SK-N-SH (cell line): ENCODE data around the gene CDSN. TPM values are rescaled to one million over a fixed set of nuclear protein-coding genes. Genes with fewer than 3 reads are reported as not detected.

ENCODE experiments used
- CTCF ChIA-PET: fragments of 300-600, 350-600 bp; formaldehyde crosslinking; extraction: SDS; loops from one replicate; lab custom pipeline; 2021; lab: Yijun Ruan, JAX
- POLR2A ChIA-PET: fragments of 350-600 bp; sonication (Branson Sonifier 250); formaldehyde crosslinking; extraction: SDS; loops from one replicate; lab custom pipeline; 2020; ENCODE audit warnings: antibody characterized with exemption, inconsistent platforms; lab: Yijun Ruan, JAX
- DNase-seq: peaks from one replicate; pipeline ENCODE4 v3.0.0; 2012
- H2AFZ ChIP-seq: fragments of 200-600 bp; sonication (generic); 2 replicates; pipeline ENCODE4 v1.8.1; 2016; ENCODE audit warnings: antibody characterized with exemption, mild to moderate bottlenecking, low read depth
- H3F3A ChIP-seq: fragments of 200-600 bp; sonication (generic); replicated peaks from 2 replicates; pipeline ENCODE3; 2016; ENCODE audit warnings: antibody characterized with exemption, mild to moderate bottlenecking; ENCODE audit not compliant: insufficient read depth
- H3K27ac ChIP-seq, 2 experiments: fragments of 200-500 bp in 1 of 2; fragments of 200-600 bp in 1 of 2; sonication (Bioruptor generic) in 1 of 2; sonication (generic), shearing (Covaris generic) in 1 of 2; 2 replicates each; pipeline versions ENCODE4 v1.5.1 to v1.6.1; 2014 to 2016; ENCODE audit warnings: low read depth in 2 of 2, inconsistent platforms in 1 of 2, low read length in 1 of 2, mild to moderate bottlenecking in 1 of 2, mixed read lengths in 1 of 2
- H3K27me3 ChIP-seq: fragments of 200-600 bp; sonication (generic), shearing (Covaris generic); 2 replicates; pipeline ENCODE4 v1.6.1; 2016; ENCODE audit warnings: mixed run types; ENCODE audit not compliant: insufficient read depth
- H3K36me3 ChIP-seq, 2 experiments: fragments of 200-500 bp in 1 of 2; fragments of 200-600 bp in 1 of 2; sonication (Bioruptor generic) in 1 of 2; sonication (generic) in 1 of 2; replicated peaks in 1 of 2; 2 replicates each; pipeline versions ENCODE3 to v1.5.1; 2014 to 2016; ENCODE audit warnings: low read length in 1 of 2, mild to moderate bottlenecking in 1 of 2; ENCODE audit not compliant: insufficient read depth in 2 of 2, control insufficient read depth in 1 of 2
- H3K4me1 ChIP-seq, 2 experiments: fragments of 200-500 bp in 1 of 2; fragments of 200-600 bp in 1 of 2; sonication (Bioruptor generic) in 1 of 2; sonication (generic), shearing (Covaris generic) in 1 of 2; 2 replicates each; pipeline versions ENCODE4 v1.5.1 to v1.6.1; 2014 to 2016; ENCODE audit warnings: low read depth in 1 of 2, low read length in 1 of 2, mixed run types in 1 of 2; ENCODE audit not compliant: insufficient read depth in 2 of 2, control insufficient read depth in 1 of 2
- H3K4me2 ChIP-seq: fragments of 200-600 bp; sonication (generic), shearing (Covaris generic); 2 replicates; pipeline ENCODE4 v1.6.1; 2017; ENCODE audit warnings: mixed run types
- H3K4me3 ChIP-seq, 2 experiments: fragments of 200-500 bp in 1 of 2; fragments of 200-600 bp in 1 of 2; sonication (Bioruptor generic) in 1 of 2; sonication (generic), shearing (Covaris generic) in 1 of 2; 2 replicates each; pipeline versions ENCODE4 v1.5.1 to v1.8.1; 2014 to 2016; ENCODE audit warnings: low read depth in 2 of 2, inconsistent platforms in 1 of 2, low read length in 1 of 2, mild to moderate bottlenecking in 1 of 2, mixed read lengths in 1 of 2, moderate library complexity in 1 of 2
- H3K79me2 ChIP-seq: fragments of 200-600 bp; sonication (generic); 2 replicates; pipeline ENCODE4 v1.8.1; 2017; ENCODE audit warnings: mild to moderate bottlenecking; ENCODE audit not compliant: insufficient read depth
- H3K9ac ChIP-seq: fragments of 200-600 bp; sonication (generic); 2 replicates; pipeline ENCODE4 v1.6.1; 2017; ENCODE audit warnings: mixed run types
- H3K9me2 ChIP-seq: fragments of 200-600 bp; sonication (generic); 2 replicates; pipeline ENCODE4 v1.6.1; 2017; ENCODE audit warnings: mixed run types
- H3K9me3 ChIP-seq: fragments of 200-600 bp; sonication (generic); 2 replicates; pipeline ENCODE4 v1.6.1; 2017; ENCODE audit warnings: mixed run types, mild to moderate bottlenecking, moderate library complexity
- H4K20me1 ChIP-seq: fragments of 200-600 bp; sonication (generic); 2 replicates; pipeline ENCODE4 v1.6.1; 2017; ENCODE audit warnings: mild to moderate bottlenecking, mixed run types; ENCODE audit not compliant: insufficient read depth
- CHD2 ChIP-seq: fragments of 150-350 bp; IDR thresholded peaks from 2 replicates; pipeline ENCODE4 v1.6.1; 2018; ENCODE audit warnings: low read length; ENCODE audit not compliant: partially characterized antibody
- FOXJ3 ChIP-seq: sonication (generic); formaldehyde crosslinking; IDR thresholded peaks from 2 replicates; pipeline ENCODE4 v1.5.1; 2020; ENCODE audit warnings: mild to moderate bottlenecking, missing genetic modification reagents
- GABPA ChIP-seq: IDR thresholded peaks from 2 replicates; pipeline ENCODE4 v1.4.0; 2012; ENCODE audit warnings: low read depth, mild to moderate bottlenecking
- NFIC ChIP-seq: IDR thresholded peaks from 2 replicates; pipeline ENCODE4 v1.4.0; 2012; ENCODE audit warnings: borderline replicate concordance
- NRF1 ChIP-seq: IDR thresholded peaks from 2 replicates; pipeline ENCODE4 v1.6.1; 2012; ENCODE audit warnings: low read depth, mild to moderate bottlenecking, low read length
- SMC3 ChIP-seq: IDR thresholded peaks from 2 replicates; pipeline ENCODE4 v1.6.1; 2012; ENCODE audit warnings: low read depth, low read length, improper control_type of control experiment
- TEAD4 ChIP-seq: IDR thresholded peaks from 2 replicates; pipeline ENCODE4 v1.4.0; 2012; ENCODE audit warnings: mild to moderate bottlenecking, borderline replicate concordance; ENCODE audit not compliant: insufficient read depth
- YY1 ChIP-seq: IDR thresholded peaks from 2 replicates; pipeline ENCODE4 v1.4.0; 2012; ENCODE audit warnings: low read depth, mild to moderate bottlenecking
- WGBS: methylation state at CpG from one replicate; pipeline ENCODE4 v1.1.6; 2017; ENCODE audit warnings: low lambda C conversion rate; 5-methylcytosine and 5-hydroxymethylcytosine counted together
- polyA plus RNA-seq, 3 experiments: library from polyadenylated mRNA; depleted of rRNA; stranded (reverse); fragments of >200 nt; gene quantifications; 2 replicates each; pipeline ENCODE4 v1.2.3, GENCODE V29; 2012
- TF ChIP-seq, protein P1 (sequence below): fragments of 150-350 bp; IDR thresholded peaks from 2 replicates; pipeline ENCODE4 v1.6.1; 2017; ENCODE audit warnings: antibody characterized with exemption, low read length, low read depth, borderline replicate concordance
- TF ChIP-seq, protein P2 (sequence below): IDR thresholded peaks from 2 replicates; pipeline ENCODE4 v1.6.1; 2012; ENCODE audit warnings: mild to moderate bottlenecking, low read depth, low read length, moderate library complexity
- TF ChIP-seq, protein P3 (sequence below): fragments of 150-350 bp; IDR thresholded peaks from 2 replicates; pipeline ENCODE4 v1.6.1; 2016; ENCODE audit warnings: mild to moderate bottlenecking, low read depth, low read length
- TF ChIP-seq, protein P4 (sequence below): IDR thresholded peaks from 2 replicates; pipeline ENCODE4; 2012
- TF ChIP-seq, protein P5 (sequence below): IDR thresholded peaks from 2 replicates; pipeline ENCODE4 v1.4.0; 2012; ENCODE audit warnings: low read depth
- TF ChIP-seq, protein P6 (sequence below): IDR thresholded peaks from 2 replicates; pipeline ENCODE4 v1.4.0; 2012; ENCODE audit warnings: low read depth, borderline replicate concordance

CDSN gene, protein sequence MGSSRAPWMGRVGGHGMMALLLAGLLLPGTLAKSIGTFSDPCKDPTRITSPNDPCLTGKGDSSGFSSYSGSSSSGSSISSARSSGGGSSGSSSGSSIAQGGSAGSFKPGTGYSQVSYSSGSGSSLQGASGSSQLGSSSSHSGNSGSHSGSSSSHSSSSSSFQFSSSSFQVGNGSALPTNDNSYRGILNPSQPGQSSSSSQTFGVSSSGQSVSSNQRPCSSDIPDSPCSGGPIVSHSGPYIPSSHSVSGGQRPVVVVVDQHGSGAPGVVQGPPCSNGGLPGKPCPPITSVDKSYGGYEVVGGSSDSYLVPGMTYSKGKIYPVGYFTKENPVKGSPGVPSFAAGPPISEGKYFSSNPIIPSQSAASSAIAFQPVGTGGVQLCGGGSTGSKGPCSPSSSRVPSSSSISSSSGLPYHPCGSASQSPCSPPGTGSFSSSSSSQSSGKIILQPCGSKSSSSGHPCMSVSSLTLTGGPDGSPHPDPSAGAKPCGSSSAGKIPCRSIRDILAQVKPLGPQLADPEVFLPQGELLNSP
- polyA plus RNA-seq (2012; rRNA removed): 0.02 TPM in 1 of 2 replicates, not detected in the other
- polyA plus RNA-seq (2012; cell fraction: cytosol; rRNA removed): not detected in 2 replicates
- not detected in 2 replicates for polyA plus RNA-seq (2012; cell fraction: nucleus; rRNA removed)

DNA sequence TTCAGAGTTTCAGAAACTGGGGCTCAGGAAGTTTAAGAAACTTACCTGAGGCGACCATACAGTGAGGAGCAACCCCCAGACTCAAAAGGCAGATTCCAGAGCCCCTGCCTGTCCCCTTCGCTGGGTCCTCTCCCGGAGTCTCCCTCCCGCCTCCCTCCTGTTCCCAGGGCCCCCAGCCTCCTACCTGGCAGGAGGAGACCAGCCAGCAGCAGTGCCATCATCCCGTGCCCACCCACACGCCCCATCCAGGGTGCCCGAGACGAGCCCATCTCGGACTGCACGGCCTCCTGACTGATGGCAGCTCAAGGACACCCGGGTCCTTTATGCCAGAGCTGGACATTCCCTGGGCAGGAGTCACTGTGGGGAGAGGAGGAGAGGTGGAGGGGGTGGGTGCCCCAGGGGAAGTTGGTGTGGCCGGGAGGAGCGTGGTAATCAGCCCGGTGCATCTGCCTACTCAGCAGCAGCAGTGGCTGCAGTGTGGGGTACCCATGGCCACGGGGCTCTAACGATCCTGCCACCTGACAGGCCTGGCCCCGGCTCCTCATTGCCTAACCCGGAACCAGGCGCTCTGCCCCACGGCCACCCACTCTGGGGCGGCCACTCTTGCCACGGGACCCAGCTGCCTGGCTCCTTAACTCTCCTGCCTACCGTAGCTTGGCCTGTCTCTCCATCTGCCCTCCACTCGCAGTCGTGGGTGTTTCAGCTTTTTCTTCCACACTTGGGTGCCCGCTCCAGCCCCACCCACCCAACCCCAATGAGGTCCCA lies at the start of gene CDSN:
Gene CDSN, minus strand, starts transcription at position 296 of the 765 bp plus-strand sequence. Its CDS starts 27 bp downstream, at position 269.
- 0 out of 2 replicates have a peak, but pooled peaks cover 3% of the 10 kb centered on the region for H4K20me1 ChIP-seq
- peaks cover 2 to 8% of the 10 kb centered on the region in 2 experiments; a peak in 2 of 4 replicates for H3K4me1 ChIP-seq
- H3K9me3 ChIP-seq: no peaks in the 10 kb centered on the region
- H3K79me2 ChIP-seq: peaks cover 27% of the 10 kb centered on the region
- H3K9ac ChIP-seq: no peak within 1 kb of the TSS
- 60% methylated on average over 17 of the region's 26 CpGs for WGBS
- H3K27me3 ChIP-seq: no peaks in the 10 kb centered on the region
- no peak within 1 kb of the TSS for H3K4me2 ChIP-seq
- no peaks in the 10 kb centered on the region for H3K36me3 ChIP-seq
- POLR2A ChIA-PET: no interaction called here
- peaks cover 3% of the 10 kb centered on the region for H3F3A ChIP-seq
- DNase-seq: no peak
- TF ChIP-seq FOXJ3: no peak
- TF ChIP-seq NRF1: no peak
- no peak for TF ChIP-seq NFIC
- TF ChIP-seq, protein P1, sequence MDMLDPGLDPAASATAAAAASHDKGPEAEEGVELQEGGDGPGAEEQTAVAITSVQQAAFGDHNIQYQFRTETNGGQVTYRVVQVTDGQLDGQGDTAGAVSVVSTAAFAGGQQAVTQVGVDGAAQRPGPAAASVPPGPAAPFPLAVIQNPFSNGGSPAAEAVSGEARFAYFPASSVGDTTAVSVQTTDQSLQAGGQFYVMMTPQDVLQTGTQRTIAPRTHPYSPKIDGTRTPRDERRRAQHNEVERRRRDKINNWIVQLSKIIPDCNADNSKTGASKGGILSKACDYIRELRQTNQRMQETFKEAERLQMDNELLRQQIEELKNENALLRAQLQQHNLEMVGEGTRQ: no peak
- TF ChIP-seq, protein P2, sequence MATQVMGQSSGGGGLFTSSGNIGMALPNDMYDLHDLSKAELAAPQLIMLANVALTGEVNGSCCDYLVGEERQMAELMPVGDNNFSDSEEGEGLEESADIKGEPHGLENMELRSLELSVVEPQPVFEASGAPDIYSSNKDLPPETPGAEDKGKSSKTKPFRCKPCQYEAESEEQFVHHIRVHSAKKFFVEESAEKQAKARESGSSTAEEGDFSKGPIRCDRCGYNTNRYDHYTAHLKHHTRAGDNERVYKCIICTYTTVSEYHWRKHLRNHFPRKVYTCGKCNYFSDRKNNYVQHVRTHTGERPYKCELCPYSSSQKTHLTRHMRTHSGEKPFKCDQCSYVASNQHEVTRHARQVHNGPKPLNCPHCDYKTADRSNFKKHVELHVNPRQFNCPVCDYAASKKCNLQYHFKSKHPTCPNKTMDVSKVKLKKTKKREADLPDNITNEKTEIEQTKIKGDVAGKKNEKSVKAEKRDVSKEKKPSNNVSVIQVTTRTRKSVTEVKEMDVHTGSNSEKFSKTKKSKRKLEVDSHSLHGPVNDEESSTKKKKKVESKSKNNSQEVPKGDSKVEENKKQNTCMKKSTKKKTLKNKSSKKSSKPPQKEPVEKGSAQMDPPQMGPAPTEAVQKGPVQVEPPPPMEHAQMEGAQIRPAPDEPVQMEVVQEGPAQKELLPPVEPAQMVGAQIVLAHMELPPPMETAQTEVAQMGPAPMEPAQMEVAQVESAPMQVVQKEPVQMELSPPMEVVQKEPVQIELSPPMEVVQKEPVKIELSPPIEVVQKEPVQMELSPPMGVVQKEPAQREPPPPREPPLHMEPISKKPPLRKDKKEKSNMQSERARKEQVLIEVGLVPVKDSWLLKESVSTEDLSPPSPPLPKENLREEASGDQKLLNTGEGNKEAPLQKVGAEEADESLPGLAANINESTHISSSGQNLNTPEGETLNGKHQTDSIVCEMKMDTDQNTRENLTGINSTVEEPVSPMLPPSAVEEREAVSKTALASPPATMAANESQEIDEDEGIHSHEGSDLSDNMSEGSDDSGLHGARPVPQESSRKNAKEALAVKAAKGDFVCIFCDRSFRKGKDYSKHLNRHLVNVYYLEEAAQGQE: no peak
- TF ChIP-seq, protein P3, sequence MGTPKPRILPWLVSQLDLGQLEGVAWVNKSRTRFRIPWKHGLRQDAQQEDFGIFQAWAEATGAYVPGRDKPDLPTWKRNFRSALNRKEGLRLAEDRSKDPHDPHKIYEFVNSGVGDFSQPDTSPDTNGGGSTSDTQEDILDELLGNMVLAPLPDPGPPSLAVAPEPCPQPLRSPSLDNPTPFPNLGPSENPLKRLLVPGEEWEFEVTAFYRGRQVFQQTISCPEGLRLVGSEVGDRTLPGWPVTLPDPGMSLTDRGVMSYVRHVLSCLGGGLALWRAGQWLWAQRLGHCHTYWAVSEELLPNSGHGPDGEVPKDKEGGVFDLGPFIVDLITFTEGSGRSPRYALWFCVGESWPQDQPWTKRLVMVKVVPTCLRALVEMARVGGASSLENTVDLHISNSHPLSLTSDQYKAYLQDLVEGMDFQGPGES: no peak
- TF ChIP-seq, protein P4, sequence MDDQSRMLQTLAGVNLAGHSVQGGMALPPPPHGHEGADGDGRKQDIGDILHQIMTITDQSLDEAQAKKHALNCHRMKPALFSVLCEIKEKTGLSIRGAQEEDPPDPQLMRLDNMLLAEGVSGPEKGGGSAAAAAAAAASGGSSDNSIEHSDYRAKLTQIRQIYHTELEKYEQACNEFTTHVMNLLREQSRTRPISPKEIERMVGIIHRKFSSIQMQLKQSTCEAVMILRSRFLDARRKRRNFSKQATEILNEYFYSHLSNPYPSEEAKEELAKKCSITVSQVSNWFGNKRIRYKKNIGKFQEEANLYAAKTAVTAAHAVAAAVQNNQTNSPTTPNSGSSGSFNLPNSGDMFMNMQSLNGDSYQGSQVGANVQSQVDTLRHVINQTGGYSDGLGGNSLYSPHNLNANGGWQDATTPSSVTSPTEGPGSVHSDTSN: no peak
- no peak for TF ChIP-seq YY1
- no peak for TF ChIP-seq SMC3
- TF ChIP-seq TEAD4: no peak
- TF ChIP-seq CHD2: no peak
- TF ChIP-seq, protein P5, sequence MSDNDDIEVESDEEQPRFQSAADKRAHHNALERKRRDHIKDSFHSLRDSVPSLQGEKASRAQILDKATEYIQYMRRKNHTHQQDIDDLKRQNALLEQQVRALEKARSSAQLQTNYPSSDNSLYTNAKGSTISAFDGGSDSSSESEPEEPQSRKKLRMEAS: no peak
- TF ChIP-seq, protein P6, sequence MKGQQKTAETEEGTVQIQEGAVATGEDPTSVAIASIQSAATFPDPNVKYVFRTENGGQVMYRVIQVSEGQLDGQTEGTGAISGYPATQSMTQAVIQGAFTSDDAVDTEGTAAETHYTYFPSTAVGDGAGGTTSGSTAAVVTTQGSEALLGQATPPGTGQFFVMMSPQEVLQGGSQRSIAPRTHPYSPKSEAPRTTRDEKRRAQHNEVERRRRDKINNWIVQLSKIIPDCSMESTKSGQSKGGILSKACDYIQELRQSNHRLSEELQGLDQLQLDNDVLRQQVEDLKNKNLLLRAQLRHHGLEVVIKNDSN: no peak
- no peak for TF ChIP-seq GABPA
- no peak within 1 kb of the TSS for H3K27ac ChIP-seq
- no peak within 1 kb of the TSS for H2AFZ ChIP-seq
- no peak within 1 kb of the TSS for H3K4me3 ChIP-seq
- H3K9me2 ChIP-seq: no peaks in the 10 kb centered on the region
- CTCF ChIA-PET: interaction anchor here (1.5 to 2.4 kb wide), 2 partner anchors 9 to 17 kb away, joined by 5 to 7 read pairs; no protein-coding TSS in a partner anchor
